ENCODE data around the gene CUL2.

DNA sequence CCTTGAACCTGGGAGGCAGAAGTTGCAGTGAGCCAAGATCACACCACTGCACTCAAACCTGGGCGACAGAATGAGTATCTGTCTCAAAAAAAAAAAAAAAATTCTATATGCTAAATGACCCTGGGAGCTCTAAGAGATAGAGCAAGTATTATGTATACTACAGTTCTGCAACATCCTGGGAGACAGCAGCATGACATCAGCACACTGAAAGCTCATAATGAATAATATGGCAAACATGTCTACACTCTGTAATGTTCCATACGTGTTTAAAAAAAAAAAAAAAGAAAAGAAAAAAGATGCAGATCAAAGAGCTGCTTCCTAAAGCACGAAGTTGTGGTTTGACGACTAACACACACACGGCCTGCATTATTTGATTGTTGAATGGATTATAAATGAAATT is 72.5 kb downstream of the CUL2 start:
- TF ChIP-seq, protein P1, sequence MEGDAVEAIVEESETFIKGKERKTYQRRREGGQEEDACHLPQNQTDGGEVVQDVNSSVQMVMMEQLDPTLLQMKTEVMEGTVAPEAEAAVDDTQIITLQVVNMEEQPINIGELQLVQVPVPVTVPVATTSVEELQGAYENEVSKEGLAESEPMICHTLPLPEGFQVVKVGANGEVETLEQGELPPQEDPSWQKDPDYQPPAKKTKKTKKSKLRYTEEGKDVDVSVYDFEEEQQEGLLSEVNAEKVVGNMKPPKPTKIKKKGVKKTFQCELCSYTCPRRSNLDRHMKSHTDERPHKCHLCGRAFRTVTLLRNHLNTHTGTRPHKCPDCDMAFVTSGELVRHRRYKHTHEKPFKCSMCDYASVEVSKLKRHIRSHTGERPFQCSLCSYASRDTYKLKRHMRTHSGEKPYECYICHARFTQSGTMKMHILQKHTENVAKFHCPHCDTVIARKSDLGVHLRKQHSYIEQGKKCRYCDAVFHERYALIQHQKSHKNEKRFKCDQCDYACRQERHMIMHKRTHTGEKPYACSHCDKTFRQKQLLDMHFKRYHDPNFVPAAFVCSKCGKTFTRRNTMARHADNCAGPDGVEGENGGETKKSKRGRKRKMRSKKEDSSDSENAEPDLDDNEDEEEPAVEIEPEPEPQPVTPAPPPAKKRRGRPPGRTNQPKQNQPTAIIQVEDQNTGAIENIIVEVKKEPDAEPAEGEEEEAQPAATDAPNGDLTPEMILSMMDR (IDR thresholded peaks at IDR 0.05), result no peak
- TF ChIP-seq EZH2 (IDR thresholded peaks at IDR 0.05; ENCODE audit: borderline replicate concordance, insufficient read depth, low read depth, low read length, poor library complexity, severe bottlenecking), result no peak

All from B cell (primary cell).